NCI-H1930 (cell line): ENCODE results near the gene S100A2.

Experiments
- DNase-seq, 2 experiments: peaks; one replicate each; lab custom pipeline; 2025; lab: John Stamatoyannopoulos, UW

S100A2 gene

DNA sequence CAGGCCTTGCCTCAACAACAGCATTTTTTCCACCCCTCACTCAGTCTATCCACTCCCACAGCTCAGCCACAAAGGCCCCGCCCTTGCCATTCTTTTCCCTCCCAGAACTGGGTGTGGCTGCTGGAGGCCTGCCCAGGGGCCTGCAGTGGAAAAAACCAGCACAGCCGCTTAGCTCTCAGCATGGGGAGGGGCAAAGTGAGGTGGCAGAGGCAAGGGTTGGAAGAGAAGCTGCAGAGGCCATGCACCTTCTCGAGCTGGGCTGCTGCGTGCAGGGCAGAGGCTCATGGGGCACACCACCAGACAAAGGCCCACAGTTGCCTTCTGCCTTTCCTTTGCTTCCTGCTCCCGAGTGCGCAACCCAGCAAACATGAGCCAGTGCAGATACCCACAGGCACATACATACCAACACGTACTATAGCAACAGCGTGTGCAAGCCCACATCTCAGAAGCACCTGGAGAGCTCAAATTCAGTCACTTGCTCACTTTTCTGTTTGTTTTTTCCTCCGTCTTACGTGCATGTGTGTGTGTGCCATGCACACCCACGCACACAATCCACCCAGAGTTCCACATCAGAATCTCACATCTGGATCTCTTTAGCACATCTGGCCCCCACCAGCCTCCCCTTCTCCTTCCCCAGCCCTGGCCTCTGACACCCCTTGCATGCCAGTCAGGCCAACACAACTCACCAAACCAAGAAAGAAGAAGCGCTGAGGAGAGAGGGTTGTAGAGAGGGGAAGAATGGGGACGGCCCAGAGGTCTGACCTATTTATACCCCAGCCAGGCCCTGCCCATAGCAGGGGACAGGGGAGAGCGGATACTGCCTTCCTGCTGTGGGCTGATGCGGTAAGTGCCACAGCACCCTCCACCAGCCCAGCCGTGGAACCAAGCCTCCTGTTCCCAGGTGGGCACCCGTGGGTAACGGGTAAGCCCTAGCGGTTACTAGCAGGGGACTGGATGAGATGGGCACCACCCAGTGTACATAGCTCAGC is 20.3 kb downstream of the S100A2 start, which contains the start of gene S100A4:
TSS of gene S100A4 (minus strand) at position 740 of the 989 bp plus-strand sequence. CDS start 1,012 bp downstream, outside the sequence.
- no peak for DNase-seq

DNA sequence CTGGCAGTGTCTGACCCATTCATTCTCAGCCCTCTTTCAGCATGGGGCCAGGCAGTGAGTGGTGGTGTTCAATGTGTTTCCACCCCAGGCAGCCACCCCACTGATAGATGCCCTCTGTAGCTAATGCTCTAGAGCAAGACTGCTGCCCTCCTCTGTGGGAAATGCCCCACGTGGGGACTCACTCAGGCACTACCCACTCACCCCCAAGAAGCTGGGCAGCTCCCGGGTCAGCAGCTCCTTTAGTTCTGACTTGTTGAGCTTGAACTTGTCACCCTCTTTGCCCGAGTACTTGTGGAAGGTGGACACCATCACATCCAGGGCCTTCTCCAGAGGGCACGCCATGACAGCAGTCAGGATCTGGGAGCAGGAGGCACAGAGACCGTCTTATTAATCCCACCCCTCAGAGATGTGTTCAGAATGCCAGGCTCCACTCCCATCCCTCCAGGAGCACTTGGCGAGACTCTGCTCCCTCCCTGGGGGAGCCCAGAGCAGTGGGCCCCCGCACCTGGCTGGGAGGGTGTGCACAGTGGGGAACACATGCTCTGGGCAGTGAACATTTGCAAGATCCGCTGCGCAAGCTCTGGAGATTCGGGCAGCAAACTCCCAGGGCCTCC is 21.1 kb downstream of the S100A2 start:
- no peak for DNase-seq

DNA sequence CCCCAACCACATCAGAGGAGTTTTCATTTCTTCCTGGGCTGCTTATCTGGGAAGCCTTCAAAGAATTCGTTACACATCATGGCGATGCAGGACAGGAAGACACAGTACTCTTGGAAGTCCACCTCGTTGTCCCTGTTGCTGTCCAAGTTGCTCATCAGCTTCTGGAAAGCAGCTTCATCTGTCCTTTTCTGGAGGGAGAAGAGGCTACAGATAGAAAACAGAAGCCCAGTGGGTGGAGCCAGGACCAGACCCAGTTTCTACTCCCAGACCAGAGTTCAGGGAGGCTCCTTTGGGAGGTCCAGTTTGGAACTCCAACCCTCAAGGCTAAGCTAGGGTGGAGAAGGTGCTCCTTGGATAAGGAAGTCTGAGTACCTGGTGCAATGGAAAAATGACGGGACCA is 21.9 kb downstream of the S100A2 start:
- DNase-seq = no peak

DNA sequence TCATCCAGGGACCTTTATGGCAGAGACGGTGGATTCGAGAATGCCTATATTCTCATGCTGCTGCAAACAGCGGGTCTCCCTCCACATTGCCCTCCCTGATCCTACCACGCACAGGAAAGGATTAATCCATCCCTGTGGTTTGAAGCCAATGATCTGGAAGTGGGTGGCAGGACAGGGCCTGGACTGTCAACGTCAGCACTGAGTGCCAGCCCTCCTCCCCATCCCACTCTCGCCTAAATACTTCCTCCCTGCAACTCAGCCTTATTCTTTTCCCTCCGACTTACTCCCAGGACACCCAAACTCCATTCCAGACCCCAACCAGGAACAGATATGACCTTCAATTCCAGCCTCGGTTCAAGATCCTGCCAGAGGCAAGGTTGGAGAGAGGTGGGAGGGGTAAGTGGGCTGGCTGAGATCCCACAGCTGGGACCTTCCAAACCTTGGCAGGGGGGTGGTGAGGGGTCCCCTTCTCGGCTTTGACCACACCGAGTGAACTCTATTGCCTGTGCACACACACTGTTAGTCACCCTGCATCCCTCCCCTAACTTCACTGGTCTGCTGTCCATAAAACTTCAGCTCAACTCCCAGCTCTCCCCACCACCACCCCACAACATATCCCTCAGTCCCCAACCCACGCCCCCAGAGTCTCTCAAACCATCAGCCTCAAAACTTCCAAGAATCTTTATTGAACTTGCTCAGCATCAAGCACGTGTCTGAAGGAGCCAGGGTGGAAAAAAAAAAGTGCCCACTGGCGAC is 22.5 kb downstream of the S100A2 start:
- no peak for DNase-seq

DNA sequence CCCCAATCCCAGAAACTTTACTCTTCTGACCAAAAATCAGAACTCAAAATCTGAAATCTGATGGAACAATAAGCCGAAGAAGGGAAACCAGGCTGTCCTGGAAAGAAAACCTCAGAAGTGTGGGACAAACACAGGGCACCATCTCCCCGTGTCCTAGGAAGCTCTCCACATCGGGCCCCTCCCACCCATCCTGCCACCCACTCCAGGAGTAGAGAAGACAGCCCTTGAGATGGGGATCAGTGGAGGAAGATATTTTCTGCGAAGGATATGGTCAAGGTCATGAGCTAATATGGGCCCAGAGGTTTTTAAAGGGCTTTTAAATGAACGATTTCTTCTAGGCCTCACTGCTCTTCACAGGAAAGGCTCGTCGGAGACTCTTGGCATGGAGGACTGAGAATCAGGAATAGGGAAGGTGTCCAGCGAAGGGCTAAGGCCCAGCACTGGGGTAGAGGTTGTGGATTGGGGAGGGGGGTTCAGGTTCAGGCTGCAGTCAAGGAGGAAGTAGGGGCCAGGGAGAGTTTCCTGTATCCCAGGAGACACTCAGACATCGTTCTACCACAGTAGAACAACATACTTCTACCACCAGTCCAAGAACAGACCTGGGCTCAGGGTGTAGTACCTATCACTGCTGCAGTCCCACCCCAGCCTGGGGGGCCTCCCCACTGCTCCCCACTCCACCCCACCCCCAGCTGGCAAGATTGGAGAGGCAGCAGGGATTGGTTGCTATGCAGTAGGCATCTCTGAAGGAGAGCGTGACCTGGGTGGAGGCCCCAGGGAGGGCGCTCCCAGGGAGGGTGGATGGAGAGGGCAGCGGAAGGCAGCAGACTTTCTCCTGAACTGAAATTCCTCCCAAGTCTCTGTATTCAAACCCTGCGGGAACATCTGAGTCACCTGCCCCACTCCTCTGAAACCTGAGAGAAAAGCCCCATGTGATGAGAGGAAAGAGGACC is 23.7 kb downstream of the S100A2 start:
- DNase-seq = no peak

DNA sequence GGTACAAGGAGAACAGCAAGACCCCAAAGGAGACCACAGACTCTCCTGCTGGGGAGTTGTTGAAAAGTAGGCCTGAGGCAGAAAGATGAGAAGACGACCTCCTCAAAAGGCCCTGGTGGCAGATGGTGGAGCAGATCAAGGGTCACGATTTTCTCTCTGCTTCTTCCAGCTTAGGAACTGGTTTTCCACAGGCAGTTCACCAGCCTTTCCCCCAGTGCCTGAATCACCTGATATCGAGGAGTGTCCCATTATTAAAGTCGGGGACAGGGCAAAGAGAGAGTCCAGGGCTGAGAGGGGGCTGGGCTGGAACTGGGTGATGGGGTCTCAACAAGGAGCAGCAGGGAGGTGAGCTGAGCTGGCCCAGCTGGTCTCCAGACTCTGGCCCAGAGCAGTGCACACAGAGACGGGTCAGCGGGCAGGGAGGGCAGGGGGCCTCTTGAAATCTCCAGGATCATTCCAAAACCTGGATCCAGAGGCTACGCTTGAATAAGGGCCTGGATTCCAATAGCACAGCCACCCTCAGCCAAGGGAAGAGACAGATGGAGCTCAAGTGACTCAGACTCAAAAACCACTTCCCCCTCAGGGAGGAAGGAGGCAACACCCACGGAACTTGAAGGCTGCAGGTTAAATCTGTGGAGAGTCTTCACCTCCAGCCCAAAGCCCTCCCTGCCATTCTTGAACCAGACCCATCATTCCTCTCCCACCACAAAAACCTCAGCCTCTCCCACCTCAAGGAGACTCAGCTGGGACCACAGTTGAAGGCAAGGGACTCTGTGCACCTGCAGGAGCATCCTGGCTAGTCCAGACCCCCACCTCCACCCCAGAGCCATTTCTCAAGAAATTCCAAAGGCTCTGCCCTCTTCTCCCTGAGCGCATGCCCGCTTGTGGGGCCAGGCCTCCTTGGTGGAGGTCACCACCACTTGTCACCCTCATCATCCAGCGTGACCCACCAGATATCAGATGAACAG is 25.0 kb downstream of the S100A2 start, which contains the start of gene S100A5:
TSS of gene S100A5 (minus strand) at position 541 of the 968 bp plus-strand sequence. CDS start 743 bp downstream, outside the sequence.
- no peak for DNase-seq

DNA sequence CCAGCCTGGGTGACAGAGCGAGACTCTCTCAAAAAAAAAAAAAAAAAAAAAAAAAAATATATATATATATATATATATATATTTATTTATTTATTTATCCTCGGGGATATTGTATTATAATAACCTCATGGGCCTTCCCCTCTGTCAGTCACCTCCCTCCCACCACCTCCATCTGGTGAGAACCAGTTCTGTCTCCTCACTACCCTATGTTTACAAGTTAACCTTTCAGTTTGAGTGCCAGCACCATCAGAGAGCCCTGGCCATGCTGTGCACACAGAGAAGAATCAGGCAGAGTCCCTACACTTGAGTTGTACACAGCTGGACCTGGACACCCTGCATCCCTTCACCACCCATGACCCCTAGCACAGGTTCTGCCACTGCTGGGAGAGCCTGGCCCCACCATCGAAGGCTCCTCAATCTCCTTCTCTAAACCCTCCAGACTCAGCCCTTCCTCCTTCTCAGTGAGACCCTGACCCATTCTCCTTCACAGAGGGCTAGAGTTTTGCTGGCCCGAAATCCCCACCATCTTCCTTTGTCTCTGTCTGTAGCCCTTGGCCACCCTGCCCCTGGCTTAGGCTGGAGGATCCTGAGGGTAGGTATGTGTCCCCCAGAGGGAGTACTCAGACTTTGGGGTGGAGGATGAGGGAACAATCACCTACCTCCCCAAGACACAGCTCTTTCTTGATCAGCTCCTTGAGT is 26.1 kb downstream of the S100A2 start:
- DNase-seq = no peak

DNA sequence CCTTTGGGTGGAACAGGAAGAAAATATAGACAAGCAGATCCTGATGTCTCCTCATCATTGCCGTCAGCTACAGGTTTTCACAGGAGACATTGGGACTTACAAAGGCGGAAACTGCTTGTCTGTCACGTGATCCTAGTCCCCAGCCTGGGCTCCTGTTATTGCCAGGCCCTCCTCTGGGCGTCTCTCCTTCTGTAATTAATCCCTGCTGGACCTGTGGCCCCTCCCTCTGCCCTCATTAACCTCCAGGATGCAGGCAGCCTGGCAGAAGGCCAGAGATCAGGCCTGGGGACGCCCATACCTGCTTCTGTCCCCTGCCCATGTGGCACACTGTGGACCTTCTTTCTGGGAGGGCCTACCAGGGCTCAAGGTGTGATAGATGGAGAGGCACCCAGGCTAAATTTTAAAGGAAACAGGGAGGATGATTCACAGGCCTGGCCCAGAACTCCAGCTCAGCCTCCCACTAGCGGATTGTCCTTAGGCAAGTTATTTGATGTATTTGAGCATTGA is 27.3 kb downstream of the S100A2 start:
- no peak for DNase-seq

DNA sequence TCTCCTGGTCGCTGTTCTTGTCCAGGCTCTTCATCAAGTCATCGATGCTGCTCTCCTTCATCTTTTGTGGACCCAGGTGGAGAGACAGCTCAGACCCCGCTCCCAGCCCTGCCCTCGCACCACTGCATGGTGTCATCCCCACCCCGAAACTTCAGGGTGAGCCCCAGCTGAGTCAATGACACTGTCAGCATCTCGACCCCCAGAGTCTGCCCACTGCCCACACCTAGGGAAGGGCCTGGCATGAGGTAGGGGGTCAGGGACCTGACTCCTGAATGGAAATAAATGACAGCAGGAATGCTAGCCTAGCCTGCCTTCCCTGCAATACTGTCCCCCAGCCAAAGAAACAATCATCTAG is 28.3 kb downstream of the S100A2 start:
- no peak for DNase-seq

DNA sequence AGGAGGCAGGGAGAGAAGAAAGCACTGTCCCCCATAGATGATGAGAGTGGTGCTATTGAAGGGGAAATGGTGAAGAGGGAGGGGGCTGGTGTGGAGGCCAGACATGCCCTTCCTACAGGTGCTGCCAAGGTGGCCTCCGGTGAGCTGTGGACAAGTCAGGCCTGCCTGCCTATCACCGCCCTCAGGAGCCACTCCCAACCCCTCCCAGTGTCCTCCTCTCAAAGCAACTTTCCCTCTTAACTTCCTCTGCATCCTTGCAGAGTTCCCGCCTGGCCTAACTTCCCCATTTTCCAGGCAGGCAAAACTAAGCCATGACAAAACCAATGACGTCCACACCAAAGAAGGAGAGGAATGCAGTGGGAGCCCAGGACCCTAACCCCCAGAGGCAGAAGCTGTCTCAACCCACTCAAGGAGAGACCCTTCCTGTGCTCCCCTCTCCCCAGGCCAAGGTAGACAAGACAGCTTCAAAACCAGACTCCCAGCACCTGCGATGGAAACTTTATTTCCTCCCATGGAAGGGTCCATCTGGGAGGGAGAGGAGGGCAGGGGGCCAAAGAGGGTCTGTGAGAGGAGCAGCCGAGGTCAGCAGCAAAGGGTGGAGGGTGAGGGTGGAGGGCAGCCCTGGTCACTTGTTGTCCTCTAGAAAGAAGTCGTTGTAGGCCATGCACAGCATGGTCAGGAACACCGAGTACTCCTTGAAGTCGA is 28.8 kb downstream of the S100A2 start:
- no peak for DNase-seq

DNA sequence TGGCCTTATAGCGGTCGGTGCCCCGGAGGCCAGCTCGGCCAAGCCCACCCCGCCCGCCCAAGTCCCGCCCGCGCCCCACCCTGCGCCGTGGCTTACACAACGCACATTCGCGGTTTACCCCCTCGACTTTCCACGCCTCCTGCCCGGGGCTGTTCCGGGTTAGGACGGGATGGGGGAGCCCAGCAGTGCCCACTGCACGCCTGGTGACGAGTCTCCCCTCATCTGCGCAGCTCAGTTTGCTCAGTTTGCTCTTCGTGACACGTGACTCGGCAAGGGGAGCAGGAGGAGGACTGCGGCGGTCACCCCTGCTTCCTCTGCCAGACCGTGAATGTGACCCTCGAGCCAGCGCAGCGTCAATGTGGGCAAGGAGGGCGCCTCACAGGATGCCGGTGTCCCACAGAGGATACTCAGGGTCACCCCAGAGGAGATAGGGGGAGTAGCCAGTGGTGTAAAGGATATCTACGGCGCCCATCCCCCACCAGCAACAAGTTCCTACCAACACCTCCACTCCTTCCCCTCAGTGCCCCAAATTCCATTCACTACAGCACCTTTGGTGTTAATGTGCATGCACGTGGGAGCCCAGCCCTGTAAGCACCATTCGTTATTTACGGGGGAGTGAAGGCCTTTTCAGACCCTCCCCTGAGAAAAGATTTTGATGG is 29.5 kb downstream of the S100A2 start:
- peak in 1 of 2 experiments; percentile 8 for DNase-seq

DNA sequence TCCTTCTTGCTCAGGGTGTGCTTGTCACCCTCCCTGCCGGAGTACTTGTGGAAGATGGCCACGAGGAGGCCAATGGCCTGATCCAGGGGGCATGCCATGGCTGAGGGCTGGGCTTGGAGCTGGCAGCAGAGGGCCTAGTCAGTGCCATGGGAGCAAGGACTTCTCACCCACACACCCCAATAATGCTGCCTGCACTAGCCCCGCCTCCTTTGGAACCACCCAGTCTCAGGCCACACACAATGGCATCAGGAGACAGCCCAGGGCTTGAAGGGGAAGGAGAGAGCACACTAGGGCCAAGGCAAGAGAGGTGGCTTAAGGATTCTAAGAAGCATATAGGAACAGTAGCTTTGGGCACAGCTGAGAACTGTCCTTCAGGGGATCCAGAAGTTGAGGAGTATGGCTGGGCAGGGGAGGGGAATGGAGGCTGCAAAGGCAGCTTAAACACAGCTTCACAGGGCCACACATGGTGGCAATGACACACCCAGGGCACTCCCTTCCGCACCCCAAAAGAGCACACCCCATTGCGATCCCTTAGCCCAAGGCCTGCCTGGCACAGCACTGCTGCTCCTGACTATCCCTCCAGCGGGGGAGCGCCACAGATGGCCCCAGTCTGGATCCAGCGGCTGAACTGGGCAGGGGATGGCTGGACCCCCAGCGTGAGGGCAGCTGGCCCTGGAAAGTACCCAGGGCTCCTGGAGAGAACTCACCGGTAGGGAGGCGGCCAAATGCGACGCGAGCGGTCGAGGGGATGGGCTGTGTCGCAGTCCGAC is 30.2 kb downstream of the S100A2 start, which contains the start of gene S100A6:
TSS of gene S100A6 (minus strand) at position 750 of the 770 bp plus-strand sequence. CDS start at position 98, 652 bp downstream.
- no peak for DNase-seq

DNA sequence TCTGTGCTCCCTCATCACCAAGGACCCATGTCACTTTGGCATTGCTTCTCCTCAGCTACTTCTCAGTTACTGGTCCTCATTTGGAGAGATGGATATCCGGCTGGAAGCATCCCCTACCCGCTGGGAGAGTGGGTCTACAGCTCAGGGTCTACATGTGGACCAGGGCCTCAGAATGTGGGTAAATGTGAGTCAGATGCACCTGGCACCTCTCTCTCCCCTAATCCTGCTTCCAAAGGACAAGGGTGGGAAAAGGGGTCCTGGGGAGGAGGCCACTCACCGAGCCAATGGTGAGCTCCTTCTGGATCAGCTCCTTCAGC is 30.8 kb downstream of the S100A2 start:
- no peak for DNase-seq

DNA sequence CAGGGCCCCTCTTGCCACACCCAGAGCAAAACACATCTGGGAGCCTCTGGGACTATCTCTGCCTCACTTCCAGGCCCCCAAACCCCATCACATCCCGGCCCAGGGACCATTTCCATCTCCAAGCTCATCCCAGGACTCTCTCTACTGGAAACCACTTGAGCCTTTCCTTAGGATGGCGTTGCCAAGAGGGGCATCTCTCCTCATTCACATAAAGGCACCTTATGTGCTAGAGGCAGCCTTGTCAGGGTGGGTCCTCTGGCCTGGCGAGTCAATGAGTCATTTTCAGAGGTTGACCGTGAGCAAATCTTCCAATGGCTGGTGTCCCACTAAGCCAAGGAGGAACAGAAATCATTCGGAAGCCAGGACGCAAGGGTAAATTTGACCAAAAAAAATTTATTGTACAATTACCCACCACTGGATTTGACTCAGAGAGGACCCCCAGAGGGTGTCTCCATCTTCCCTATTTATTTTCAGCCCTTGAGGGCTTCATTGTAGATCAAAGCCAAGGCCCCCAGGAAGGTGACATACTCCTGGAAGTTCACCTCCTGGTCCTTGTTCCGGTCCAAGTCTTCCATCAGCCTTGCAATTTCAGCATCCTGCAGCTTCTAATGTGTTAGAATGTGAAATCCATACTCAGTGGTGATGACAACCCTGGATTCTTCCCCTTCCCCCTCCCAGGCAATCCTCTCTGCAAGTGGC is 31.3 kb downstream of the S100A2 start:
- no peak for DNase-seq

DNA sequence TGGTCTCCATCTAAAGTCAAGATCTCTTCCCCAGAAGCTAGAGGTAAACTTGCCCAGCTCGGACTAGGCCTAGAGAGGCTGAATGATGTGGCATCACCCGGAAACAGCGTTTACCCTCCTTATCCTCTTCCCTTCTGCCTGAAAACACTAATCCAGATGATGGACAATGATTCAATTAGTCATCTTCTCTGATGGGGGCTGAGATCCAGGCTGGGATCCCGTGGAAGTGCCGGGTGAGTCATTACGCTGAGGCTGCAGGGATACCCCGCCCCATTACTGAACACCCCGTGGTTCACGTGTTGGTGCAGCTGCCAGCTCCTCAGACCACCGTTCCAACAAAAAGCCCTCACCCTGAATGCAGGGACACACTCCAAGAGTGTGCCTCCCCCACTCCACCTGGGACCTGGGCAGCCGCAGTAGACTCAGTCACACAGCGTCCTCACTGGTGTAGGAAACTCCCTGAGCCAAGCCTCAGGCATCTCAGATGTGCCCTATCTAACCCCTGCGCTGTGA is 31.9 kb downstream of the S100A2 start:
- DNase-seq = no peak
